ENCODE results near the gene SLC38A5. TPM values are rescaled to one million over a fixed set of nuclear protein-coding genes. Genes with fewer than 3 reads are reported as not detected.
A peak's percentile ranks its signal among the peaks of the same experiment; 100 is the strongest.

The SLC38A5 gene
- total and polyA plus RNA-seq, 9 of the 15 experiments (the other 6 are each of a cell fraction or from before 2014, with no cell fraction given): 9.3 to 228 (median 142) TPM

GRCh38 chrX:48508400-48509244, 38.6 kb upstream of the SLC38A5 start, which contains the start of gene PORCN (continued):
- TF ChIP-seq ZNF592 (IDR thresholded peaks at IDR 0.05) (no peak), SOX6 (IDR thresholded peaks at IDR 0.05) (no peak), POLR2A (conservative IDR thresholded peaks at IDR 0.05) (peak; percentile 73), ETS2 (tag; IDR thresholded peaks at IDR 0.05; ENCODE audit: borderline replicate concordance, poor library complexity, severe bottlenecking) (no peak), ZEB2 (IDR thresholded peaks at IDR 0.05) (0 out of 2 replicates have a peak, but pooled peaks have one; percentile 36), KDM5B (IDR thresholded peaks at IDR 0.05; ENCODE audit: insufficient replicate concordance, low read depth, low read length) (no peak), ZNF263 (CRISPR knock-in tag; IDR thresholded peaks at IDR 0.05; ENCODE audit: borderline replicate concordance) (0 out of 2 replicates have a peak, but pooled peaks have one; percentile 20), CLOCK (CRISPR knock-in tag; IDR thresholded peaks at IDR 0.05; ENCODE audit: borderline replicate concordance) (no peak), TAL1 (IDR thresholded peaks at IDR 0.05) (no peak), ZBTB11 (CRISPR knock-in tag; IDR thresholded peaks at IDR 0.05) (peak in 1 of 3 experiments; percentile 94; a peak in 2 of 6 replicates), NFE2 (IDR thresholded peaks at IDR 0.05; ENCODE audit: low read depth) (no peak), ZNF277 (CRISPR knock-in tag; IDR thresholded peaks at IDR 0.05; ENCODE audit: borderline replicate concordance) (no peak), ZNF23 (CRISPR knock-in tag; IDR thresholded peaks at IDR 0.05) (no peak)

All from K562 (cell line).